ENCODE measurements around the gene NR2C2. TPM values are rescaled to one million over a fixed set of nuclear protein-coding genes. Genes with fewer than 3 reads are reported as not detected.
A peak's percentile ranks its signal among the peaks of the same experiment; 100 is the strongest.

Gene NR2C2
- polyA plus RNA-seq, 1 donor = 51.0 TPM

DNA sequence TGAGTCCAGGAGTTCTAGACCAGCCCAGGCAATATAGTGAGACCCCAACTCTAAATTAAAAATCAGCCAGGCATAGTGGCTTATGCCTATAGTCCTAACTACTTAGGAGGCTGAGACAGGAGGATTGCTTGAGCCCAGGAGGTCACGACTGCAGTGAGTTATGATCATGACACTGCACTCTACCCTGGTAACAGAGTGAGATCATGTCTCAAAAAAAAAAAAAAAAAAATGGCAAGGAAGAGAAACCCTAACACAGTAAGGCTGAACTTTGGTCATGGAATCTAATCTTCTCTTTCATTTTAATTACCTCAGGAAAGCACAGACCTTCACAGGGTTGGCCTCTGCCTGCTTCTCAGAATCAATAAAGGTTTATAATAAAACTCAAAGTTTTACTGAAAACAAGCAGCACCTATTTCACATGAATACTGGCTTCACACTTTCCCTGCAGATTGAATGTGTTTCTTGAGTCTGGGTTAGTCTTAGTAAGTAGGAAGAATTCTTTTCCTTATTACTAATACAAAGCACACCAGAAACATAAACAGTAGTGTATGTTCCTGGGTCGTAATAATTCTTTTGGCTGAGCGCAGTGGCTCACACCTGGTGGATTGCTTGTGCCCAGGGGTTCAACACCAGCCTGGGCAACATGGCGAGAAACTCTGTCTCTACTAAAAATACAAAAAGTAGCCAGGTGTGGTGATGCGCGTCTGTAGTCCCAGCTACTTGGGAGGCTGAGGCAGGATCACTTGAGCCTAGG lies 11.6 kb upstream of the NR2C2 start:
- no peak overlapping the region for H3K4me3 ChIP-seq (ENCODE audit: low read length)
- peak; percentile 81 to 93 for DNase-seq
- WGBS (ENCODE audit: insufficient coverage, low lambda C conversion rate) = no CpG with 5 or more reads among the region's 6 CpGs
- H3K36me3 ChIP-seq (ENCODE audit: control insufficient read depth, insufficient read depth, low read length) = no peaks in the 10 kb centered on the region
- H3K27me3 ChIP-seq (ENCODE audit: control insufficient read depth, insufficient read depth, low read length) = no peaks in the 10 kb centered on the region
- peak overlapping the region; percentile 87 for H3K27ac ChIP-seq (ENCODE audit: low read length)
- peaks cover 40% of the 10 kb centered on the region for H3K4me1 ChIP-seq (ENCODE audit: control insufficient read depth, insufficient read depth, low read length)
- H3K9me3 ChIP-seq (ENCODE audit: control insufficient read depth, low read depth, low read length) = no peaks in the 10 kb centered on the region

GRCh38 chr3:14938954-14939353 lies 8.4 kb upstream of the NR2C2 start:
- no peak overlapping the region for H3K27ac ChIP-seq (ENCODE audit: low read length)
- no peaks in the 10 kb centered on the region for H3K9me3 ChIP-seq (ENCODE audit: control insufficient read depth, low read depth, low read length)
- peaks cover 3% of the 10 kb centered on the region for H3K36me3 ChIP-seq (ENCODE audit: control insufficient read depth, insufficient read depth, low read length)
- WGBS (ENCODE audit: insufficient coverage, low lambda C conversion rate) = no CpG with 5 or more reads among the region's 4 CpGs
- H3K4me3 ChIP-seq (ENCODE audit: low read length) = no peak overlapping the region
- peaks cover 50% of the 10 kb centered on the region for H3K4me1 ChIP-seq (ENCODE audit: control insufficient read depth, insufficient read depth, low read length)
- DNase-seq = no peak
- no peaks in the 10 kb centered on the region for H3K27me3 ChIP-seq (ENCODE audit: control insufficient read depth, insufficient read depth, low read length)

DNA sequence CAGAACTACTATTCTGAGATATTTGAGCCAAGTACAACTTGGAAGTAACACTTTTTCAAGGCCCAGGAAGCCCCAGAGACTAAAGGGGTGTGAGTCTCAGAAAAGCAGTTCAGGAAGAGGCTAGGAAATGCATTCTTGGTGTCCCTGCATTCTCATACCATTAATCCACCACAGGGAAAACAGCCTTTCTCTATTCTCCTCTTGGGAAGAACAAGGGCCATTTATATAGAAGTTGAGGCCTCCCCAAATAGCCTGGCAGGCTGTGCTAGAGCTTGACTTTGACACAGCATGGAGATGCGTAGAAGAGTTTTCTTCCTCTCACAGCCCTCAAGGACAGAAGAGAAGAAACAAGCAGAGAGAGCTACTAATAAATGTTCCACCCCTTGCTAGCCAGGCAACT lies 5.5 kb upstream of the NR2C2 start:
- Histone ChIP-seq H3K36me3 (ENCODE audit: control insufficient read depth, insufficient read depth, low read length) (peaks cover 18% of the 10 kb centered on the region), H3K4me1 (ENCODE audit: control insufficient read depth, insufficient read depth, low read length) (peaks cover 28% of the 10 kb centered on the region), H3K9me3 (ENCODE audit: control insufficient read depth, low read depth, low read length) (no peaks in the 10 kb centered on the region), H3K4me3 (ENCODE audit: low read length) (no peak overlapping the region), H3K27ac (ENCODE audit: low read length) (no peak overlapping the region), H3K27me3 (ENCODE audit: control insufficient read depth, insufficient read depth, low read length) (no peaks in the 10 kb centered on the region)
- DNase-seq = no peak
- WGBS (ENCODE audit: insufficient coverage, low lambda C conversion rate) = no CpG with 5 or more reads among the region's 1 CpG

GRCh38 chr3:14943042-14943441 lies 4.3 kb upstream of the NR2C2 start:
- H3K4me1 ChIP-seq (ENCODE audit: control insufficient read depth, insufficient read depth, low read length) = peaks cover 18% of the 10 kb centered on the region
- H3K9me3 ChIP-seq (ENCODE audit: control insufficient read depth, low read depth, low read length) = no peaks in the 10 kb centered on the region
- no peaks in the 10 kb centered on the region for H3K27me3 ChIP-seq (ENCODE audit: control insufficient read depth, insufficient read depth, low read length)
- peak; percentile 51 to 77 for DNase-seq
- no peak overlapping the region for H3K4me3 ChIP-seq (ENCODE audit: low read length)
- peak overlapping the region; percentile 42 for H3K27ac ChIP-seq (ENCODE audit: low read length)
- peaks cover 18% of the 10 kb centered on the region for H3K36me3 ChIP-seq (ENCODE audit: control insufficient read depth, insufficient read depth, low read length)

GRCh38 chr3:14946236-14946635 lies 1.1 kb upstream of the NR2C2 start:
- Histone ChIP-seq H3K9me3 (ENCODE audit: control insufficient read depth, low read depth, low read length) (no peaks in the 10 kb centered on the region), H3K27me3 (ENCODE audit: control insufficient read depth, insufficient read depth, low read length) (no peaks in the 10 kb centered on the region), H3K4me3 (ENCODE audit: low read length) (peak overlapping the region; percentile 97), H3K27ac (ENCODE audit: low read length) (peak overlapping the region; percentile 100), H3K4me1 (ENCODE audit: control insufficient read depth, insufficient read depth, low read length) (peaks cover 29% of the 10 kb centered on the region), H3K36me3 (ENCODE audit: control insufficient read depth, insufficient read depth, low read length) (peaks cover 18% of the 10 kb centered on the region)
- no peak for DNase-seq
- WGBS (ENCODE audit: insufficient coverage, low lambda C conversion rate) = 17% methylated on average over 2 of the region's 4 CpGs

DNA sequence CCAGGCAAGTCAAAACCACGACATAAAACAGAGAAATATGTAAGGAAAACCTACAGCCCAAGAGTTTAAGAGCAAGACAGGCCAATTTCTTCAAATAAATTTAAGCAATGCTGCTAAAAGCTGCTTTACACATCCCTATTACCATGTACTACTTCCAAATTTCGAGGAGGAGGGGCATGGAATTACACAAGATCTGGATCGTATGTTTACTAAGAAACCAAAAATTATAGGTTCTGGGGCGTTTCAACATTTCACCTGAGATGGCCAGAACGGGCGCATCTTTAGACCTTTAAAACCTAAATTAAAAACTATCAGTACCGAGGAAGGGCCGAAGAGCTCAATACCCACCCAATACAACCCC lies 664 bp upstream of the NR2C2 start:
- H3K27me3 ChIP-seq (ENCODE audit: control insufficient read depth, insufficient read depth, low read length) = no peaks in the 10 kb centered on the region
- 0% methylated on average over 1 of the region's 8 CpGs for WGBS (ENCODE audit: insufficient coverage, low lambda C conversion rate)
- no peak for DNase-seq
- peak overlapping the region; percentile 97 for H3K4me3 ChIP-seq (ENCODE audit: low read length)
- H3K4me1 ChIP-seq (ENCODE audit: control insufficient read depth, insufficient read depth, low read length) = peaks cover 29% of the 10 kb centered on the region
- peak overlapping the region; percentile 100 for H3K27ac ChIP-seq (ENCODE audit: low read length)
- peaks cover 18% of the 10 kb centered on the region for H3K36me3 ChIP-seq (ENCODE audit: control insufficient read depth, insufficient read depth, low read length)
- H3K9me3 ChIP-seq (ENCODE audit: control insufficient read depth, low read depth, low read length) = no peaks in the 10 kb centered on the region

- no CpG with 5 or more reads among the region's 79 CpGs for WGBS (ENCODE audit: insufficient coverage, low lambda C conversion rate)
- Histone ChIP-seq H3K27ac (ENCODE audit: low read length) (peak overlapping the region; percentile 100), H3K4me1 (ENCODE audit: control insufficient read depth, insufficient read depth, low read length) (peaks cover 21% of the 10 kb centered on the region), H3K36me3 (ENCODE audit: control insufficient read depth, insufficient read depth, low read length) (peaks cover 22% of the 10 kb centered on the region), H3K27me3 (ENCODE audit: control insufficient read depth, insufficient read depth, low read length) (no peaks in the 10 kb centered on the region), H3K9me3 (ENCODE audit: control insufficient read depth, low read depth, low read length) (no peaks in the 10 kb centered on the region), H3K4me3 (ENCODE audit: low read length) (peak overlapping the region; percentile 97)
- peak; percentile 98 to 99 for DNase-seq
These were observed 664 bp downstream of the NR2C2 start for GRCh38 chr3:14947886-14948608.

DNA sequence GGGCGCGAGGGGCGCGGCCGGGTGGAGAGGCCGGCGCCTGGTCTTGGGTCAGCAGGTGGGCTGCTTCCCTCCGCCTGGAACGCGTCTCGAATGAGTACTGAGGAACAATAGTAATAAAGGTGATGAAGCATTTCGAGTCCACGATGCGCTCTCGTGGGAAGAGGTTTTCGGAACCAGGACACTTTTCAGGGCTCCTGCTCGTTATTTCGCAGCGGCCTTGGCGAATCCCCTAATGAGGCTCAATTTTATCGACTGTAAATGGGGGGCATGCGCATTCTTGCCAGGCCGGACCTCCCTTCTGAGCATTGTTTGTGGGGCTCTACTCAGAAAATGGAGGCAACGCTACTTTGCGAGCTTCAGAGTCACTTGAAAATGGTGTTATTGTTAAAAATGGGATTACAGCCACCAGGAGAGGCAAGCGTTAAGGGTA lies 1.2 kb downstream of the NR2C2 start:
- Histone ChIP-seq H3K27ac (ENCODE audit: low read length) (peak overlapping the region; percentile 92), H3K27me3 (ENCODE audit: control insufficient read depth, insufficient read depth, low read length) (no peaks in the 10 kb centered on the region), H3K9me3 (ENCODE audit: control insufficient read depth, low read depth, low read length) (no peaks in the 10 kb centered on the region), H3K4me1 (ENCODE audit: control insufficient read depth, insufficient read depth, low read length) (peaks cover 16% of the 10 kb centered on the region), H3K4me3 (ENCODE audit: low read length) (peak overlapping the region; percentile 97), H3K36me3 (ENCODE audit: control insufficient read depth, insufficient read depth, low read length) (peaks cover 22% of the 10 kb centered on the region)
- no peak for DNase-seq
- no CpG with 5 or more reads among the region's 26 CpGs for whole genome bisulfite sequencing (ENCODE audit: insufficient coverage, low lambda C conversion rate)

GRCh38 chr3:14949126-14949525 lies 1.7 kb downstream of the NR2C2 start:
- Histone ChIP-seq H3K4me1 (ENCODE audit: control insufficient read depth, insufficient read depth, low read length) (peaks cover 12% of the 10 kb centered on the region), H3K36me3 (ENCODE audit: control insufficient read depth, insufficient read depth, low read length) (peaks cover 19% of the 10 kb centered on the region), H3K9me3 (ENCODE audit: control insufficient read depth, low read depth, low read length) (no peaks in the 10 kb centered on the region), H3K27ac (ENCODE audit: low read length) (peak overlapping the region; percentile 92), H3K4me3 (ENCODE audit: low read length) (peak overlapping the region; percentile 97), H3K27me3 (ENCODE audit: control insufficient read depth, insufficient read depth, low read length) (no peaks in the 10 kb centered on the region)
- 54% methylated on average over 2 of the region's 5 CpGs for WGBS (ENCODE audit: insufficient coverage, low lambda C conversion rate)
- DNase-seq = no peak

DNA sequence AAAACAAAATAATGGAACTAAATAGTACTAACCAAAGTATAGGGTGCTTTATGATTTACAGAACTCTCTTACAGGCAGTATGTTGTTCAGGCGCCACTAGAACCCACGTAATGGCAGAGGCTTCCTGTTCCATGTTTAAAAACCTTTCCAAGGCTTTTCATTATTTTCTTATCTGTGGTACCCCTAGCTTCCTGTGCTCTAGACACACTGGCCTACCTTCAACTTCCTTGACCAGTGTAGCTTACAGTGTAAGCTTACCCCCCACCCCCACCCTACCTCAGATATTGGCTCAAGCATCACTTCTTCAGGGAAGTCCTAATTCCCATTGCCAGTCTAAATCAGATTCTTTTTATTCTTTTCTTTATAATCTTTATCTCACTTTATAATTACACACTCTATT lies 2.9 kb downstream of the NR2C2 start:
- no peak overlapping the region for H3K4me3 ChIP-seq (ENCODE audit: low read length)
- no peak for DNase-seq
- H3K36me3 ChIP-seq (ENCODE audit: control insufficient read depth, insufficient read depth, low read length) = peaks cover 10% of the 10 kb centered on the region
- no peak overlapping the region for H3K27ac ChIP-seq (ENCODE audit: low read length)
- no peaks in the 10 kb centered on the region for H3K9me3 ChIP-seq (ENCODE audit: control insufficient read depth, low read depth, low read length)
- H3K4me1 ChIP-seq (ENCODE audit: control insufficient read depth, insufficient read depth, low read length) = peaks cover 11% of the 10 kb centered on the region
- H3K27me3 ChIP-seq (ENCODE audit: control insufficient read depth, insufficient read depth, low read length) = no peaks in the 10 kb centered on the region
- 100% methylated on average over 2 of the region's 2 CpGs for WGBS (ENCODE audit: insufficient coverage, low lambda C conversion rate)

Measured in large intestine (tissue), 3 donors.